Testis (tissue), 3 donors: ENCODE data around the gene SLC22A17. TPM values are rescaled to one million over a fixed set of nuclear protein-coding genes. Genes with fewer than 3 reads are reported as not detected.
A peak's percentile ranks its signal among the peaks of the same experiment; 100 is the strongest.

Experiments
- DNase-seq: peaks from one replicate; pipeline ENCODE4 v3.0.0-alpha.2; 2019
- H3K27ac ChIP-seq, 2 donors: fragments of 200-600 bp; sonication (generic); one replicate each; pipeline ENCODE4 v1.5.1; 2019
- H3K27me3 ChIP-seq: fragments of 200-600 bp; sonication (generic); one replicate; pipeline ENCODE4 v1.5.1; 2019
- H3K36me3 ChIP-seq: fragments of 200-600 bp; sonication (generic); one replicate; pipeline ENCODE4 v1.5.1; 2017; ENCODE audit warnings: low read depth; ENCODE audit errors: missing control alignments
- H3K4me1 ChIP-seq: fragments of 200-600 bp; sonication (generic); one replicate; pipeline ENCODE4 v1.5.1; 2019
- H3K4me3 ChIP-seq, 2 donors: fragments of 200-600 bp; sonication (generic); one replicate each; pipeline ENCODE4 v1.5.1; 2017 to 2019
- H3K9me3 ChIP-seq: fragments of 200-600 bp; sonication (generic); one replicate; pipeline ENCODE4 v1.5.1; 2017
- POLR2A ChIP-seq: fragments of 450-650 bp; IDR thresholded peaks from one replicate; pipeline ENCODE4 v1.6.1; 2017; ENCODE audit warnings: antibody characterized with exemption, mild to moderate bottlenecking, moderate library complexity
- WGBS, 2 donors: methylation state at CpG; one replicate each; pipeline ENCODE4 v1.1.5; 2018; 5-methylcytosine and 5-hydroxymethylcytosine counted together
- intact Hi-C: fragments of 100-400 bp; cut with DNase I; formaldehyde crosslinking; loops from one replicate; pipeline ENCODE4 v1.15.1; 2023; ENCODE audit warnings: low total_unique reads
- polyA plus RNA-seq: library from polyadenylated mRNA; stranded (reverse); fragments of 350-450 nt; fragmentation: Illumina TruSeq; extraction: RNeasy Lipid Tissue Mini Kit (QIAGEN cat#74804); gene quantifications from one replicate; pipeline ENCODE4 v1.2.3, GENCODE V29; 2014; ENCODE audit warnings: low read depth, low replicate concordance; ENCODE audit not compliant: insufficient read depth
- total RNA-seq, 2 donors: library from RNA; depleted of rRNA; stranded (reverse); fragments of >200 nt; gene quantifications; one replicate each; pipeline ENCODE4 v1.2.3, GENCODE V29; 2016
- TF ChIP-seq, protein P1 (sequence below), 3 experiments: fragments of 450-650 bp in 2 of 3; fragments of 200-600 bp in 1 of 3; sonication (generic) in 1 of 3; IDR thresholded peaks; one replicate each; pipeline ENCODE4 v1.5.1; 2016 to 2019; ENCODE audit warnings: antibody characterized with exemption in 3 of 3, mild to moderate bottlenecking in 2 of 3, moderate library complexity in 1 of 3

The SLC22A17 gene
- total and polyA plus RNA-seq, 3 donors from 2014 or later: 37.3 to 93.8 (median 56.6) TPM

DNA sequence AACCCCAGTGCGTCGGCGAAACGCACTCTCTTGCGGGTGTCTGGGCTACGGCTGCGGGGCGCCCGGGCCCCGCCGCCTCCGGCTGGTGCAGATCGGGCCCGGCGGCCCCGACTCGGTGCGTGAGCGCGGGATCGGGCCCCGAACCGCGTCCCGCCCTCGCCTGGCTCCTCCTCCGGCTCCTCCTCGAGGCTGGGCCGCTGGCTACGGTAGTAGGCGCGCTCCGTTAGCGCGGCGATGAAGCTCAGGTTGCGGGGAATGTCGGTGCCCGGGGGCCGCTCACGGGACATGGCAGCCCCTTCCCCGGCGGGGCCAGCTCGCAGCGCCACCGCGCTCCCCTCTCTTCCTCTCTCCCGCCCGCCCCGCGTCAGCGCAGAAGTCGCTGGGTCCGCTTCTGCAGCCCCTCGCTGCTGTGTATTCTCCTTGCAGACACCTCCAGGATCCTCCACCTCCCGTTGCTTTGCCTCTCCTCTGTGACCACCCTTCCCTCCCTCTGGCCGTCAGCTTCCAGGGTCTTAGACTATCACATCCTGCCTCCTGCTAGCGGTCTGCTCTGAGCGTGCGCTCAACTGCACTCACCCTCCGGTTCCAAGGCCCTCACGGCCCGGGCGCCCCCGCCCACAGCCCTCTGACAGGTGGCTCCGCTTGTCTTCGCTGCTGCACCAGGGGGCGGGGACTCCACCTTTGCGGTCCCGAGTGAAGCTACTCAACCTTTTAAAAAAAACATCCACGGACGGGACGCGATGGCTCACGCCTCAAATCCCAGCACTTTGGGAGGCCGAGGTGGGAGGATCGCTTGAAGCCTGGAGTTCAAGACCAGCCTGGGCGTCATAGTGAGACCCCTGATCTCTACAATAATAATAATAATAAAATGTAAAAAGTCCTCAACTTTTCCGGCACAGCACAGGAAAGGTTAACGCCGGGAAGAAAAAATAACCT is 50.1 kb downstream of the SLC22A17 start, which contains the start of gene PPP1R3E:
PPP1R3E (minus strand) TSS at position 570 of the 936 bp plus-strand sequence; CDS start at position 287, 283 bp downstream.
- H3K36me3 ChIP-seq: no peaks in the 10 kb centered on the region
- H3K4me1 ChIP-seq: peaks cover 27% of the 10 kb centered on the region
- 5 to 8% methylated on average over 30 to 56 of the region's 81 CpGs for WGBS, 2 donors
- DNase-seq: peak; percentile 72
- intact Hi-C loops: no loop called here
- peak within 1 kb of the TSS; percentile 68 to 71 for H3K4me3 ChIP-seq
- peak within 1 kb of the TSS; percentile 77 to 99 for H3K27ac ChIP-seq
- TF ChIP-seq, protein P1, sequence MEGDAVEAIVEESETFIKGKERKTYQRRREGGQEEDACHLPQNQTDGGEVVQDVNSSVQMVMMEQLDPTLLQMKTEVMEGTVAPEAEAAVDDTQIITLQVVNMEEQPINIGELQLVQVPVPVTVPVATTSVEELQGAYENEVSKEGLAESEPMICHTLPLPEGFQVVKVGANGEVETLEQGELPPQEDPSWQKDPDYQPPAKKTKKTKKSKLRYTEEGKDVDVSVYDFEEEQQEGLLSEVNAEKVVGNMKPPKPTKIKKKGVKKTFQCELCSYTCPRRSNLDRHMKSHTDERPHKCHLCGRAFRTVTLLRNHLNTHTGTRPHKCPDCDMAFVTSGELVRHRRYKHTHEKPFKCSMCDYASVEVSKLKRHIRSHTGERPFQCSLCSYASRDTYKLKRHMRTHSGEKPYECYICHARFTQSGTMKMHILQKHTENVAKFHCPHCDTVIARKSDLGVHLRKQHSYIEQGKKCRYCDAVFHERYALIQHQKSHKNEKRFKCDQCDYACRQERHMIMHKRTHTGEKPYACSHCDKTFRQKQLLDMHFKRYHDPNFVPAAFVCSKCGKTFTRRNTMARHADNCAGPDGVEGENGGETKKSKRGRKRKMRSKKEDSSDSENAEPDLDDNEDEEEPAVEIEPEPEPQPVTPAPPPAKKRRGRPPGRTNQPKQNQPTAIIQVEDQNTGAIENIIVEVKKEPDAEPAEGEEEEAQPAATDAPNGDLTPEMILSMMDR (IDR thresholded peaks at IDR 0.05): no peak
- no peak for TF ChIP-seq POLR2A
- no peaks in the 10 kb centered on the region for H3K27me3 ChIP-seq
- no peaks in the 10 kb centered on the region for H3K9me3 ChIP-seq

DNA sequence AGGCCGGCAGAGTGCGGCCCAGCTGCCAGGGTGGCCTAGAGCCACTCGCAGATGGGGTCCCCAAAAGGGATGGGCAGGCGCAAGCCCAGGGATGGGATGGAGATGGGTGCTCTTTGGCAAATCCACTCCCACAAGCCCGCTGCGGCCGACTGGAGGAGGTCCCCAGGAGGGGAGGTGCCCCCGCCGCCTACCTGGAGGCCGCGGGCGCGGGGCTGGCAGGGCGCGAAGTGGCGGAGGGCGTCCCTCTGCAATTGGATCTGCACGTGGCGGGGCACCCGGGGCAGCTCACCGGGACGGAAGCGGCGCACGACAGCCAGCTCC is 50.8 kb downstream of the SLC22A17 start:
- peak overlapping the region; percentile 68 to 71 for H3K4me3 ChIP-seq
- H3K4me1 ChIP-seq: peaks cover 33% of the 10 kb centered on the region
- no peak for DNase-seq
- TF ChIP-seq, protein P1 (IDR thresholded peaks at IDR 0.05): no peak
- no peak for TF ChIP-seq POLR2A
- intact Hi-C loops: no loop called here
- no peaks in the 10 kb centered on the region for H3K36me3 ChIP-seq
- no peaks in the 10 kb centered on the region for H3K9me3 ChIP-seq
- WGBS, 2 donors: 0% methylated on average over 18 of the region's 25 CpGs; no CpG with 5 or more reads in 1 of the 2 donors
- H3K27me3 ChIP-seq: no peaks in the 10 kb centered on the region
- peak overlapping the region; percentile 77 to 99 for H3K27ac ChIP-seq

DNA sequence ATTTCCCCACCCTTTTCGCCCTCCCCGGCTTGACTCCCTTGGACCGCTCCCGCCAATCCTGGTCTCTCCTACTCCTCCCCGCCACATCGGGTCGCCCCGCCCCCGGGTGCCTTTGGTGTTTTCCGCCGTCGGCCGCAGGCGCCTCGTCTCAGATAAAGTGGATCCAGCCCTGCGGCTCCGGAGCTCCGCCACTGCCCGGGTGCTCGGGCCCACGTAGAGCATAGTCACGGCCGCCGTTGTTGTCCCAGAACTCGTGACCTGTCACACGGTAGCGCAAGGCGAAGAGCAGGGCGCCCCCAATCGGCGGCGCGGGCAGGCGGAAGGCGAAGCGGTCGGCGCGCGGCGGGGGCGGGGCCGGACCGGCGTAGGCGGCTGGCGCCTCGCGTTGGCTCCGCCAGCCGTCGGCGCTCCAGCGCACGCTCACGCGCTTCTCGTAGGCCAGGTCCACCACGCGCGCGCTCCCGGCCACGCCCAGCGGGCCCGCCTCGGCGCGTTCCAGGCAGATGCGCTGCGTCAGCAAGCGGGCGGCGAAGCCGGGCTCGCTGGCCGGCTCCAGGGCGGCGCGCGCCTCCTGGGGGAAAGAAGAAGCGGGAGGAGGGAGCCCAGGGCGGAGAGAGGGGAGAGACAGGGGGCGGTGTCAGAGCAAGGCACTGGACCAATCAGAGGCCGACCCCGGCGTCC is 51.3 kb downstream of the SLC22A17 start:
- TF ChIP-seq POLR2A: peak; percentile 60
- TF ChIP-seq, protein P1 (IDR thresholded peaks at IDR 0.05): peak; percentile 70 to 95 (median 87)
- peak; percentile 97 for DNase-seq
- Histone ChIP-seq H3K4me1 (peaks cover 36% of the 10 kb centered on the region), H3K27me3 (no peaks in the 10 kb centered on the region), H3K9me3 (no peaks in the 10 kb centered on the region), H3K27ac (peak overlapping the region; percentile 89 to 99), H3K36me3 (no peaks in the 10 kb centered on the region), H3K4me3 (peak overlapping the region; percentile 68 to 71)
- intact Hi-C loops: no loop called here
- WGBS, 2 donors: 0% methylated on average over 38 to 48 of the region's 87 CpGs

DNA sequence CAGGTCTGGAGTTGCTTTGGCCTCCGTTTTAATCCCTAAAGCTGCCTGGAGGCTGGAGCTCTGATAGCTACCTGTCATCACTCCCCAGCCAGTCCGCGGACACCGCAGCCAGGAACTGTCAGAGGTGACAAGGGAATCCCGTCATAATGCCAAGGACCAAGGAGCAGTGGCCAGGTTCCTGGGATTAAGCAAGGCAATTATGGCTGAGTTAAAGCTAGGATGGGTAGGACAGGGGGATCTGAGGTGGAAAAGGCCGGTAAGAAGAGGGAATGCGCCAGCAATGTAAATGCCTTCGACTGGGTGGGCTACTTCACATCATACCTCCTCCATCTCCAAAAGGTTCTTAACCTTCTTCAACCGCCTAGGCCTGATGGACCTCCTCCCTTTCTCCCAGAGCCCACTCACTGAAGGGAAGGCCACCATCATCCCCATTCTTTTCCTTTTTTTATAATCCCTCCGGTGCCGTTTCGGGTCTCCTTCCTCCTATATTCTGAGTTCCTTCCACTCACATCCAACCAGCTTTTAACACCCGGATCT is 51.9 kb downstream of the SLC22A17 start:
- Histone ChIP-seq H3K4me1 (peaks cover 33% of the 10 kb centered on the region), H3K27ac (peak overlapping the region; percentile 89 to 99), H3K9me3 (no peaks in the 10 kb centered on the region), H3K36me3 (no peaks in the 10 kb centered on the region), H3K27me3 (no peaks in the 10 kb centered on the region), H3K4me3 (peak overlapping the region; percentile 66 to 71)
- DNase-seq: peak; percentile 50
- TF ChIP-seq, protein P1 (IDR thresholded peaks at IDR 0.05): no peak
- no peak for TF ChIP-seq POLR2A
- intact Hi-C loops: no loop called here
- WGBS, 2 donors: 2 to 6% methylated on average over 13 of the region's 13 CpGs
